PC-9 (cell line): ENCODE data around the gene COPS2.

ENCODE experiments used
- CTCF ChIP-seq: fragments of 200-600 bp; sonication (generic); conservative IDR thresholded peaks from 2 replicates; pipeline ENCODE4 v1.6.1; 2017; ENCODE audit warnings: mixed run types, antibody characterized with exemption, mild to moderate bottlenecking, moderate library complexity
- EZH2 ChIP-seq: fragments of 200-600 bp; sonication (generic); IDR thresholded peaks from 2 replicates; pipeline ENCODE4 v1.8.0; 2017; ENCODE audit warnings: antibody characterized with exemption, low read depth

- TF ChIP-seq CTCF (no peak), EZH2 (no peak)
These were observed 33.5 kb downstream of the COPS2 start for GRCh38 chr15:49121901-49122300.
